AG04450 (cell line): ENCODE measurements around the gene TRPM4. TPM values are rescaled to one million over a fixed set of nuclear protein-coding genes. Genes with fewer than 3 reads are reported as not detected.

ENCODE experiments used
- CTCF ChIA-PET: fragments of 300-600, 350-600 bp; formaldehyde crosslinking; extraction: SDS; loops from one replicate; lab custom pipeline; 2022; ENCODE audit warnings: antibody characterized with exemption, inconsistent platforms; lab: Charles Lee
- POLR2A ChIA-PET: fragments of 350-600 bp; formaldehyde crosslinking; extraction: SDS; loops from one replicate; lab custom pipeline; 2021; ENCODE audit warnings: antibody characterized with exemption, inconsistent platforms; lab: Yijun Ruan, JAX
- DNase-seq: peaks from one replicate; pipeline ENCODE4 v3.0.0-alpha.2; 2011; ENCODE audit warnings: low read depth, low spot score
- H3K27ac ChIP-seq: one replicate; pipeline ENCODE4 v1.5.1; 2012; ENCODE audit warnings: low read depth, low read length, control low read depth
- H3K27me3 ChIP-seq: one replicate; pipeline ENCODE4 v1.6.0; 2012; ENCODE audit warnings: low read length; ENCODE audit not compliant: control insufficient read depth, insufficient read depth
- H3K4me3 ChIP-seq: 2 replicates; pipeline ENCODE4 v1.5.1; 2011; ENCODE audit warnings: mild to moderate bottlenecking, low read depth, low read length, control low read depth
- H3K9me3 ChIP-seq: 2 replicates; pipeline ENCODE4 v1.5.1; 2012; ENCODE audit warnings: low read length; ENCODE audit not compliant: control insufficient read depth, insufficient read depth
- polyA minus RNA-seq: library from RNA; depleted of rRNA, polyadenylated mRNA; stranded (reverse); fragments of >200 nt; gene quantifications from 2 replicates; pipeline ENCODE4 v1.2.3, GENCODE V29; 2011; rRNA and poly(A)+ RNA removed
- polyA plus RNA-seq: library from polyadenylated mRNA; depleted of rRNA; stranded (reverse); fragments of >200 nt; gene quantifications from 2 replicates; pipeline ENCODE4 v1.2.3, GENCODE V29; 2011; rRNA removed
- TF ChIP-seq, protein P1 (sequence below): IDR thresholded peaks from 2 replicates; pipeline ENCODE4 v1.5.1; 2011; ENCODE audit warnings: low read depth, low read length, control low read depth, inconsistent platforms

Gene TRPM4
- 4.3 and 6.3 TPM in 2 replicates for polyA plus RNA-seq
- 8.1 and 9.1 TPM in 2 replicates for polyA minus RNA-seq

DNA sequence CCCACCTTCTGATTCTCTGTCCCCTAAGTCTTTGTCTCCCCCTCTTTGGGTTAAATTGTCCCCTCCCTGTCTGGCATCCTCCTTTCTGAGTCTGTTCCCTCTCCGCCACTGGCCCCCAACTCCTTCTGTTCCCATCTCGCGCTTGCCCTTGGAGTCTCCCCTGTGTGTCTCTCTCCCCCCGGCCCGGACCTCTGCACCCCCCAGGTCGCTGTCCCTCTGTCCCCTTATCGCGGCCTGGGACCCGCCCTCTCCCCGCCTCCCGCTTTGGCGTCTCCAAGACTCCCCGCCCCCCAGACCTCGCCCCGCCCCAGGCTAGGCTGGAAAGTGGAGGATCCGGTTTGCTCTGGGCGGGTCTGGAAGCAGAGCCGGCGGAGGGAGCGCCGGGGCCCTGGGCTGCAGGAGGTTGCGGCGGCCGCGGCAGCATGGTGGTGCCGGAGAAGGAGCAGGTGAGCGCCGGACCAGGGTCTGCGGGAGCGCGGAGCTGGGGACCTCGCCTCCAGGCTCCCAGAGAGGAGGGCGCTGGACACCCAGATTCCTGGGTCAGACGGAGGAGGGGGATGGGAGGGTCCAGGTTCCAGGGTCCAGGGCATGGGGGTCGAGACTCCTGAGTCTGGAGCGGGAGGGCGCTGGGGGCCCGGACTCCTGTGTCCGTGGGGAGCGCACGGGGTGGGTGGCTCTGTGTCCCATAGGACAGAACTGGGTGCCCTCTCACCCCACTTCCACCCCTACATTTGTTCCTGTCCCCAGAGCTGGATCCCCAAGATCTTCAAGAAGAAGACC is at the start of gene TRPM4:
TRPM4 (plus strand) TSS at position 348 of the 780 bp plus-strand sequence; CDS start at position 423, 75 bp downstream.
- POLR2A ChIA-PET, result no interaction called here
- CTCF ChIA-PET, result interaction anchor here (1.3 kb wide), 1 partner anchor 42 kb away, joined by 6 read pairs; no protein-coding TSS in a partner anchor
- Histone ChIP-seq H3K4me3 (peak within 1 kb of the TSS; percentile 94), H3K9me3 (peaks cover 4% of the 10 kb centered on the region; the same call in 1 of the 2 replicates), H3K27ac (no peak within 1 kb of the TSS), H3K27me3 (no peaks in the 10 kb centered on the region)
- TF ChIP-seq, protein P1, sequence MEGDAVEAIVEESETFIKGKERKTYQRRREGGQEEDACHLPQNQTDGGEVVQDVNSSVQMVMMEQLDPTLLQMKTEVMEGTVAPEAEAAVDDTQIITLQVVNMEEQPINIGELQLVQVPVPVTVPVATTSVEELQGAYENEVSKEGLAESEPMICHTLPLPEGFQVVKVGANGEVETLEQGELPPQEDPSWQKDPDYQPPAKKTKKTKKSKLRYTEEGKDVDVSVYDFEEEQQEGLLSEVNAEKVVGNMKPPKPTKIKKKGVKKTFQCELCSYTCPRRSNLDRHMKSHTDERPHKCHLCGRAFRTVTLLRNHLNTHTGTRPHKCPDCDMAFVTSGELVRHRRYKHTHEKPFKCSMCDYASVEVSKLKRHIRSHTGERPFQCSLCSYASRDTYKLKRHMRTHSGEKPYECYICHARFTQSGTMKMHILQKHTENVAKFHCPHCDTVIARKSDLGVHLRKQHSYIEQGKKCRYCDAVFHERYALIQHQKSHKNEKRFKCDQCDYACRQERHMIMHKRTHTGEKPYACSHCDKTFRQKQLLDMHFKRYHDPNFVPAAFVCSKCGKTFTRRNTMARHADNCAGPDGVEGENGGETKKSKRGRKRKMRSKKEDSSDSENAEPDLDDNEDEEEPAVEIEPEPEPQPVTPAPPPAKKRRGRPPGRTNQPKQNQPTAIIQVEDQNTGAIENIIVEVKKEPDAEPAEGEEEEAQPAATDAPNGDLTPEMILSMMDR, result no peak
- DNase-seq, result no peak

- CTCF ChIA-PET, result interaction anchor here (0.6 to 1.4 kb wide), 2 partner anchors 12 to 18 kb away, joined by 4 to 5 read pairs; no protein-coding TSS in a partner anchor
- Histone ChIP-seq H3K27ac (no peak overlapping the region), H3K9me3 (no peaks in the 10 kb centered on the region), H3K4me3 (no peak overlapping the region), H3K27me3 (no peaks in the 10 kb centered on the region)
- POLR2A ChIA-PET, result interaction anchor here (0.6 kb wide), 2 partner anchors 157 to 399 kb away, joined by 3 read pairs; no protein-coding TSS in a partner anchor
- TF ChIP-seq, protein P1, result no peak
- DNase-seq, result no peak
Measured at GRCh38 chr19:49109051-49109450, 48.5 kb upstream of the TRPM4 start.

DNA sequence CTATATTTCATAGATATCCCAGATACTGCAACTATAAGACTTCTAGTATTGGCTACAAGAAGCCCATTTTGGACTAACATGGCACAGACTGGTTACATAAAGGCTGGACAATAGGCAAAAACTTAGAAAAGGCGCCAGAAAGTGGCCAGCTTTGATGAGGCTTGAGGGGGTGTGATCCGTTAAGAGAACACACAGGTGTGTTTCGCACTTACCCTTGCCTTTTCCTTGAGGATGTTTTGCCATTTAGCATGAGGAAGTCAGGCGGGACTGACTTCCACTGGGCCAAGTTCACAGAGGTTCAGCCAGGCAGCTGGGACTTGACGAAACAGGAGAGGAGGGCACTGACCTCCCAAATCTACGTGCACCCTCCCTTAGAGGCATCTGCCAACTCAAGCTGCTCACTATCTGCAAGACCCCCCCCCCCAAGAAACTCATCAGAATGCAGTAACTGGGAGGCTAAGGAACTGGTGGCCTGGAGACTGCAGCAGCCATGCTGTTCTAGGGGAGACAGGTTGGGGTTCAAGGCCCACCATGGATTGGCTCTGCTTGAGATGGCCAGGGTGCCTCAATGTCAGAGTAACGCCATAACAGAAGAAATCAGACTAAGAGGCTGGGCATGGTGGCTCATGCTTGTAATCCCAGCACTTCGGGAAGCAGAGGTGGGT is 47.9 kb upstream of the TRPM4 start:
- Histone ChIP-seq H3K27me3 (no peaks in the 10 kb centered on the region), H3K4me3 (no peak overlapping the region), H3K9me3 (no peaks in the 10 kb centered on the region), H3K27ac (no peak overlapping the region)
- ChIA-PET POLR2A (interaction anchor here (0.6 kb wide), 2 partner anchors 22 to 156 kb away, joined by 3 read pairs; no protein-coding TSS in a partner anchor), CTCF (interaction anchor here (1.4 to 2.3 kb wide), 2 partner anchors 12 kb away, joined by 5 to 11 read pairs; no protein-coding TSS in a partner anchor)
- DNase-seq, result no peak
- TF ChIP-seq, protein P1, result no peak

GRCh38 chr19:49110567-49110966 is 47.0 kb upstream of the TRPM4 start:
- Histone ChIP-seq H3K27ac (no peak overlapping the region), H3K27me3 (no peaks in the 10 kb centered on the region), H3K9me3 (no peaks in the 10 kb centered on the region), H3K4me3 (no peak overlapping the region)
- ChIA-PET CTCF (interaction anchor here (0.9 to 2.3 kb wide), 2 partner anchors 13 to 88 kb away, joined by 3 to 11 read pairs; no protein-coding TSS in a partner anchor), POLR2A (no interaction called here)
- TF ChIP-seq, protein P1, result no peak
- DNase-seq, result no peak
